Fibroblast of skin of abdomen (primary cell): ENCODE measurements around the gene MOCS2.

Source experiments
- DNase-seq: peaks from one replicate; pipeline ENCODE4 v3.0.0-alpha.2; 2013

The MOCS2 gene

GRCh38 chr5:53092242-53092641 is 17.3 kb downstream of the MOCS2 start:
- no peak for DNase-seq

- peak; percentile 65 for DNase-seq
These were observed 18.3 kb downstream of the MOCS2 start for GRCh38 chr5:53091289-53091688.

- no peak for DNase-seq
These were observed 19.3 kb downstream of the MOCS2 start for GRCh38 chr5:53090229-53090628.

- DNase-seq, result no peak
These were observed 20.0 kb downstream of the MOCS2 start for GRCh38 chr5:53089481-53089991.

- DNase-seq, result no peak
These were observed 21.9 kb downstream of the MOCS2 start for GRCh38 chr5:53087621-53088121.

GRCh38 chr5:53087171-53087570 is 22.4 kb downstream of the MOCS2 start:
- DNase-seq, result no peak

- DNase-seq, result no peak
These were observed 24.9 kb downstream of the MOCS2 start for GRCh38 chr5:53084546-53085255.

- DNase-seq, result no peak
These were observed 25.6 kb downstream of the MOCS2 start for GRCh38 chr5:53083927-53084326.

- no peak for DNase-seq
These were observed 29.3 kb downstream of the MOCS2 start for GRCh38 chr5:53080271-53080670.

GRCh38 chr5:53076014-53076583 is 33.5 kb downstream of the MOCS2 start:
- DNase-seq, result no peak

- DNase-seq, result peak; percentile 28
These were observed 36.2 kb downstream of the MOCS2 start for GRCh38 chr5:53073348-53073747.

- DNase-seq, result peak; percentile 74
These were observed 37.8 kb downstream of the MOCS2 start for GRCh38 chr5:53071738-53072137.

- DNase-seq, result no peak
These were observed 38.3 kb downstream of the MOCS2 start for GRCh38 chr5:53071298-53071697.

GRCh38 chr5:53069626-53070025 is 39.9 kb downstream of the MOCS2 start:
- DNase-seq, result peak; percentile 67

GRCh38 chr5:53068291-53068836 is 41.2 kb downstream of the MOCS2 start:
- no peak for DNase-seq

GRCh38 chr5:53067641-53068040 is 41.9 kb downstream of the MOCS2 start:
- DNase-seq, result no peak

- no peak for DNase-seq
These were observed 43.5 kb downstream of the MOCS2 start for GRCh38 chr5:53066088-53066487.

GRCh38 chr5:53063791-53064190 is 45.8 kb downstream of the MOCS2 start:
- DNase-seq, result no peak

GRCh38 chr5:53063176-53063575 is 46.4 kb downstream of the MOCS2 start:
- peak; percentile 42 for DNase-seq

GRCh38 chr5:53059281-53059680 is 50.3 kb downstream of the MOCS2 start:
- no peak for DNase-seq

GRCh38 chr5:53055365-53055764 is 54.2 kb downstream of the MOCS2 start:
- no peak for DNase-seq

GRCh38 chr5:53053364-53053763 is 56.2 kb downstream of the MOCS2 start:
- no peak for DNase-seq

GRCh38 chr5:53052499-53052898 is 57.1 kb downstream of the MOCS2 start:
- no peak for DNase-seq

GRCh38 chr5:53048248-53048647 is 61.3 kb downstream of the MOCS2 start:
- DNase-seq, result no peak
